Neural crest cell (in vitro differentiated cells): Measurements from ENCODE around the gene ISG20. TPM values are rescaled to one million over a fixed set of nuclear protein-coding genes. Genes with fewer than 3 reads are reported as not detected.

Source experiments
- DNase-seq: peaks from one replicate; pipeline ENCODE4 v3.0.0; 2021; ENCODE audit warnings: low read depth, mixed read lengths, low spot score
- H3K27ac Mint-ChIP-seq: one replicate; pipeline ENCODE4 v1.8.0; 2021; ENCODE audit warnings: mild to moderate bottlenecking, mixed read lengths; ENCODE audit not compliant: unreplicated experiment
- H3K27me3 Mint-ChIP-seq: 2 replicates; pipeline ENCODE4 v1.8.0; 2021; ENCODE audit warnings: low read depth, mild to moderate bottlenecking, mixed read lengths
- H3K36me3 Mint-ChIP-seq: 2 replicates; pipeline ENCODE4 v1.8.0; 2021; ENCODE audit warnings: low read depth, mild to moderate bottlenecking, mixed read lengths
- H3K4me1 Mint-ChIP-seq: 2 replicates; pipeline ENCODE4 v1.8.0; 2021; ENCODE audit warnings: mixed read lengths
- H3K4me3 Mint-ChIP-seq: one replicate; pipeline ENCODE4 v1.8.0; 2021; ENCODE audit warnings: mild to moderate bottlenecking, mixed read lengths
- H3K9me3 Mint-ChIP-seq: 2 replicates; pipeline ENCODE4 v1.8.0; 2021; ENCODE audit warnings: mixed read lengths
- CTCF ChIP-seq: fragments of 200-600 bp; sonication (generic); conservative IDR thresholded peaks from 2 replicates; pipeline ENCODE4 v1.5.0; 2021; ENCODE audit warnings: antibody characterized with exemption, mild to moderate bottlenecking
- total RNA-seq: library from RNA; stranded (reverse); gene quantifications from 2 replicates; pipeline ENCODE4 v1.2.1, GENCODE V29; 2021

ISG20 gene
- total RNA-seq, 1 donor from 2014 or later: 1.5 TPM

- Mint-ChIP-seq H3K4me3 (no peak overlapping the region), H3K36me3 (peaks cover 13% of the 10 kb centered on the region), H3K27me3 (no peaks in the 10 kb centered on the region), H3K9me3 (no peaks in the 10 kb centered on the region), H3K27ac (no peak overlapping the region), H3K4me1 (peaks cover 25% of the 10 kb centered on the region)
- DNase-seq: no peak
- no peak for TF ChIP-seq CTCF
These were observed 4.4 kb upstream of the ISG20 start for GRCh38 chr15:88634449-88634848.

GRCh38 chr15:88635318-88635717 is 3.5 kb upstream of the ISG20 start:
- Mint-ChIP-seq H3K4me3 (no peak overlapping the region), H3K36me3 (peaks cover 8% of the 10 kb centered on the region), H3K27me3 (no peaks in the 10 kb centered on the region), H3K27ac (no peak overlapping the region), H3K9me3 (no peaks in the 10 kb centered on the region), H3K4me1 (peaks cover 32% of the 10 kb centered on the region)
- no peak for DNase-seq
- no peak for TF ChIP-seq CTCF

GRCh38 chr15:88636050-88636449 is 2.8 kb upstream of the ISG20 start:
- Mint-ChIP-seq H3K27ac (no peak overlapping the region), H3K4me1 (peaks cover 32% of the 10 kb centered on the region), H3K4me3 (no peak overlapping the region), H3K9me3 (no peaks in the 10 kb centered on the region), H3K27me3 (no peaks in the 10 kb centered on the region), H3K36me3 (peaks cover 6% of the 10 kb centered on the region)
- TF ChIP-seq CTCF: no peak
- DNase-seq: no peak

GRCh38 chr15:88636654-88637053 is 2.2 kb upstream of the ISG20 start:
- H3K27ac Mint-ChIP-seq: no peak overlapping the region
- no peaks in the 10 kb centered on the region for H3K9me3 Mint-ChIP-seq
- H3K4me1 Mint-ChIP-seq: peaks cover 32% of the 10 kb centered on the region
- peaks cover 4% of the 10 kb centered on the region for H3K36me3 Mint-ChIP-seq
- no peak for TF ChIP-seq CTCF
- H3K4me3 Mint-ChIP-seq: no peak overlapping the region
- no peaks in the 10 kb centered on the region for H3K27me3 Mint-ChIP-seq
- DNase-seq: no peak

- Mint-ChIP-seq H3K36me3 (no peaks in the 10 kb centered on the region), H3K27ac (no peak overlapping the region), H3K4me3 (peak overlapping the region; percentile 7), H3K27me3 (no peaks in the 10 kb centered on the region), H3K9me3 (no peaks in the 10 kb centered on the region), H3K4me1 (peaks cover 32% of the 10 kb centered on the region)
- no peak for DNase-seq
- no peak for TF ChIP-seq CTCF
These were observed 1.4 kb upstream of the ISG20 start for GRCh38 chr15:88637436-88637835.
